ENCODE data around the gene CFLAR. TPM values are rescaled to one million over a fixed set of nuclear protein-coding genes. Genes with fewer than 3 reads are reported as not detected.

The CFLAR gene
- total RNA-seq, 4 donors from 2014 or later: 157 to 526 (median 297) TPM

DNA sequence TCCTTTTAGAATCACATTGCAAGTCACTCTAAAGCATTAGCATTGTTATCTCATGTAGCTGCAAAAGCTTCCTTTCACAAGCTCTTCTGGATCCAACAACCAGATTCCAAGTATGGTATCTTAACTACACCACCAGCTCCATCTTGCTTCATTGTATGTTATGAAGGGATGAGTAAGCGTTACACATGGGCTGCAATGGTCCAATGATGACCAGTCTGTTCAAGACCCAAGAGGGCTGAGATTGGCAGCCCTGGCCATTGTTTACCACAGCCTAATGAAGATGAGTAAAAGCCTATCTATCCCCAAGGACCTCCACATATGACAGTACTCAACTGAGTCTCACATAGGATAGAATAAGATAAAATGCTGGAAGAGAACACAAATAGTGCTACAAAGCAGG lies 6.3 kb downstream of the CFLAR start:
- DNase-seq: no peak
- H3K4me1 ChIP-seq: peaks cover 4 to 61% (median 24%) of the 10 kb centered on the region in 4 donors
- no peaks in the 10 kb centered on the region for H3K36me3 ChIP-seq
- TF ChIP-seq, protein P1, sequence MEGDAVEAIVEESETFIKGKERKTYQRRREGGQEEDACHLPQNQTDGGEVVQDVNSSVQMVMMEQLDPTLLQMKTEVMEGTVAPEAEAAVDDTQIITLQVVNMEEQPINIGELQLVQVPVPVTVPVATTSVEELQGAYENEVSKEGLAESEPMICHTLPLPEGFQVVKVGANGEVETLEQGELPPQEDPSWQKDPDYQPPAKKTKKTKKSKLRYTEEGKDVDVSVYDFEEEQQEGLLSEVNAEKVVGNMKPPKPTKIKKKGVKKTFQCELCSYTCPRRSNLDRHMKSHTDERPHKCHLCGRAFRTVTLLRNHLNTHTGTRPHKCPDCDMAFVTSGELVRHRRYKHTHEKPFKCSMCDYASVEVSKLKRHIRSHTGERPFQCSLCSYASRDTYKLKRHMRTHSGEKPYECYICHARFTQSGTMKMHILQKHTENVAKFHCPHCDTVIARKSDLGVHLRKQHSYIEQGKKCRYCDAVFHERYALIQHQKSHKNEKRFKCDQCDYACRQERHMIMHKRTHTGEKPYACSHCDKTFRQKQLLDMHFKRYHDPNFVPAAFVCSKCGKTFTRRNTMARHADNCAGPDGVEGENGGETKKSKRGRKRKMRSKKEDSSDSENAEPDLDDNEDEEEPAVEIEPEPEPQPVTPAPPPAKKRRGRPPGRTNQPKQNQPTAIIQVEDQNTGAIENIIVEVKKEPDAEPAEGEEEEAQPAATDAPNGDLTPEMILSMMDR (IDR thresholded peaks at IDR 0.05): no peak
- no peak for TF ChIP-seq POLR2A (IDR thresholded peaks at IDR 0.05)
- H3K9me3 ChIP-seq: no peaks in the 10 kb centered on the region
- H3K27ac ChIP-seq: peak overlapping the region; percentile 90 to 100 (median 99)
- H3K4me3 ChIP-seq: peak overlapping the region in 3 of 4 donors; percentile 14 to 93 (median 84)
- no peaks in the 10 kb centered on the region for H3K27me3 ChIP-seq

DNA sequence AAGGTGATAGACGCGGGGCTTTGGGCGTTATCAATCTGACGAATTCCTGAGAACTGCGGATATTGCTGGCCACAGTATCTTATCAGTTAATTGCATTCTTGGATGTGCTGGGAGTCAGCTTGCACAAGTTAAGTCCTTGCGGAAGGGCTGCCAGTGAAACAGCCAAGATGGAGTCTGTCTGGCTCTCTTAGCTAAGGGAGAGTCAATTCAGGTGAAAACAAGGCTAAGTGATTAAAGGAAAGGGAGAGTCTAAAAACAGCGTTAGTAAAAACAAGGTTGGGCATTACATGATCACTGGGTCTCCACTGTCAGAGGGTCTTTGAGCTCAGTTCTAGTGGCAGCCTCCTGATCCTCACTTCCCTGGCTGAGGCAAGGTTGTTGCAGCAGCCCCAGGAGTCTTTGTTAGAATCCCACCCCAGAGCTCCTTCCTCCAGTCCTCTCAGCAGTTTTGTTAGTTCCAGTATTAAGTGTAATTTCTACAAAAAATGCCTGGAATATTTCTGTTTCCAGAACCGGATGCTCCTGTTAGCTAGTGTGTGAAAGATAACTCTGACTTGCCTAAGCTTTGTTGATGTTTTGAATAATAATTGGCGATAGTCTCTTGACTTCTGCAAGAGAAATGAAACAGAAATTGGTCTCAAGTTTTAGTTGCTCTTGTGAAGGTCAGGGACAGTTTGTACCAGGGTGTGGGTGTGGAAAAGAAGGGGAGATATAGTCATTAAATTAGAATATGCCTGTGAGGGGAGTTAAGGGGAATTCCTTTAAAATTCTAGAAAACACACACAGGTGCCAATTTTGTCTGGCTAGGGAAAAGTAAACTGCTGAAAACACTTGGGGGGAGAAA lies 10.6 kb downstream of the CFLAR start:
- no peak for DNase-seq
- no peaks in the 10 kb centered on the region for H3K9me3 ChIP-seq
- peak overlapping the region; percentile 90 to 100 (median 99) for H3K27ac ChIP-seq
- peaks cover 12 to 82% (median 37%) of the 10 kb centered on the region in 4 donors for H3K4me1 ChIP-seq
- no peak for TF ChIP-seq POLR2A (IDR thresholded peaks at IDR 0.05)
- TF ChIP-seq, protein P1 (IDR thresholded peaks at IDR 0.05): no peak
- H3K36me3 ChIP-seq: peaks cover 0 to 11% (median 0%) of the 10 kb centered on the region in 3 donors
- H3K27me3 ChIP-seq: no peaks in the 10 kb centered on the region
- peak overlapping the region in 3 of 4 donors; percentile 16 to 49 (median 38) for H3K4me3 ChIP-seq

DNA sequence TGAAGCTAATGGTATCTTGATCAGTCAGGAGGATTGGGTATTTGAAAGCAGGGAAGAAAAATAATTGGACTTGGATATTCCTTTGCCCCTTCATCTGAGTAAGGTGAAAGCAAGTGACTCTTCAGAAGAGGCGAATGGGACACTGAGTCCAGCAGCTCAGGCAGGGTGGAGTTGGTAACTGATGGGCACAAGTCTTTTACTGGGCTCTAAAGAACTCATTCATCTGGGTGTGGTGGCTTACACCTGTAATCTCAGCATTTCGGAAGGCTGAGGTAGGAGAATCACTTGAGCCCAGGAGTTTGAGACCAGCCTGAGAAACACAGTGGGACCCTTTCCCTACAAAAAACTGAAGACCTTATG lies 11.2 kb downstream of the CFLAR start:
- no peaks in the 10 kb centered on the region for H3K9me3 ChIP-seq
- H3K4me1 ChIP-seq: peaks cover 12 to 88% (median 39%) of the 10 kb centered on the region in 4 donors
- TF ChIP-seq POLR2A (IDR thresholded peaks at IDR 0.05): no peak
- TF ChIP-seq, protein P1 (IDR thresholded peaks at IDR 0.05): no peak
- peak overlapping the region in 3 of 4 donors; percentile 5 to 38 (median 16) for H3K4me3 ChIP-seq
- DNase-seq: peak in 1 of 3 donors; percentile 71
- H3K27me3 ChIP-seq: no peaks in the 10 kb centered on the region
- H3K36me3 ChIP-seq: peaks cover 0 to 17% (median 0%) of the 10 kb centered on the region in 3 donors
- peak overlapping the region; percentile 90 to 100 (median 99) for H3K27ac ChIP-seq

DNA sequence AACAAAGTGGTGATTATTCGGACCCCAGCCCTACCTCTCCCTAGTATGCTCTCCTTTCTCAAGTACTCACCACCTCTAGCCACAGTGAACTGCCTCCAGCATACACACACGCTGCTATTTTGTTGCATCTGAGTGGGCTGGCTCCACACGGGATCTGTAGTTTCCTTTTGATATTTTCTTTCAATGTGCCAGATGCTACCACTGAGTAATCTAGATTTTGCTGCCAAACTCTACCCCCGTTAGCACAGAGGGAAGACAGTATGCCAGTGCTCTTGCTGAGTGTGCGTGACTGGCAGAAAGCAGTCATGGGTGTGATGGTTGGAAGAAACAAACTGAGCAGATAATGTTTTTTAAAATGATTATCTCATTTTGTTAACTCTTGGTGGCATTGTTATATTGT lies 11.6 kb downstream of the CFLAR start:
- Histone ChIP-seq H3K9me3 (no peaks in the 10 kb centered on the region), H3K27me3 (no peaks in the 10 kb centered on the region), H3K27ac (peak overlapping the region; percentile 90 to 100 (median 99)), H3K4me3 (peak overlapping the region in 3 of 4 donors; percentile 5 to 38 (median 16)), H3K4me1 (peaks cover 12 to 87% (median 41%) of the 10 kb centered on the region in 4 donors), H3K36me3 (peaks cover 0 to 21% (median 0%) of the 10 kb centered on the region in 3 donors)
- no peak for TF ChIP-seq POLR2A (IDR thresholded peaks at IDR 0.05)
- TF ChIP-seq, protein P1 (IDR thresholded peaks at IDR 0.05): no peak
- no peak for DNase-seq

- no peak for TF ChIP-seq POLR2A (IDR thresholded peaks at IDR 0.05)
- TF ChIP-seq, protein P1 (IDR thresholded peaks at IDR 0.05): no peak
- DNase-seq: no peak
- H3K27ac ChIP-seq: peak overlapping the region in 3 of 4 donors; percentile 99 to 100 (median 99)
- no peaks in the 10 kb centered on the region for H3K9me3 ChIP-seq
- no peak overlapping the region for H3K4me3 ChIP-seq
- peaks cover 0 to 25% (median 0%) of the 10 kb centered on the region in 3 donors for H3K36me3 ChIP-seq
- peaks cover 12 to 82% (median 40%) of the 10 kb centered on the region in 4 donors for H3K4me1 ChIP-seq
- H3K27me3 ChIP-seq: no peaks in the 10 kb centered on the region
Observed at GRCh38 chr2:201128033-201128432, 12.1 kb downstream of the CFLAR start.

Measured in Peyer's patch (tissue), 4 donors.